Germinal center (tissue), 1 donor: ENCODE data around the gene FAM13C.
"Not testable (repeated sequence)": the region's sequence is repeated elsewhere in the genome, so short reads cannot be mapped to it uniquely, and the experiment has no call there.

Experiments
- DNase-seq: peaks from one replicate; pipeline ENCODE4 v3.0.0; 2012; ENCODE audit warnings: mixed read lengths, low spot score

The FAM13C gene

DNA sequence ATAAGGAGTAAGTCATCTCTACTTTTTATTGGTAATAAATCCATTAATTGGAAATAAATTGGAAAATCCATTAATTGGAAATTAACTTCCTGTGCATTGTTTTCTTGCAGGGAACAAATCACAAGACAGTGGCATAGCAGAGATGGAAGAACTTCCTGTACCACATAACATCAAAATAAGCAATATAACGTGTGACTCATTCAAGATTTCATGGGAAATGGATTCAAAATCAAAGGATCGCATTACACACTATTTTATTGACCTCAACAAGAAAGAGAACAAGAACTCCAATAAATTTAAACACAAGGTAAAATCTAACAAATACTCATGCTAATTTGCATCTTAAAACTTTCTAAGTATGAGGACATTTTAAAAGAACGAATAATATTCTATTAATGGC, 128.2 kb downstream of the FAM13C start:
- no peak for DNase-seq

DNA sequence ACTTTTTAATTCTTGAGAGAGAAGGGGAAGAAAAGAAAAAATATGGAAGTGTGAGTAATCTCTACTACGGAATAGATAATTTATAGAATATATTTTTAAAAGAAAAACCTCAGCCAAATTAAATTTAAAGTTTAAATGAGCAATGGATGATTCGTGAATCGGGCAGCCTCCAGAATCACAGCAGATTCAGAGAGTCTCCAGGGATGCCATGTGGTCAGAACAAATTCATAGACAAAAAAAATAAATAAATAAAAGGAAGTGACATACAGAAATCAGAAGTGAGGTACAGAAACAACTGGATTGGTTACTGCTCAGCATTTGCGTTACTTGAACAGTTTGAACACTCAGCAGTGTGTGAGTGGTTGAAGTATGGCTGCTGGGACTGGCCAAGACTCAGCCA, 132.9 kb downstream of the FAM13C start:
- DNase-seq = no peak

- no peak for DNase-seq
These were observed 135.1 kb downstream of the FAM13C start for GRCh38 chr10:59227136-59227673.

- DNase-seq = no peak
These were observed 137.1 kb downstream of the FAM13C start for GRCh38 chr10:59225211-59225610.

DNA sequence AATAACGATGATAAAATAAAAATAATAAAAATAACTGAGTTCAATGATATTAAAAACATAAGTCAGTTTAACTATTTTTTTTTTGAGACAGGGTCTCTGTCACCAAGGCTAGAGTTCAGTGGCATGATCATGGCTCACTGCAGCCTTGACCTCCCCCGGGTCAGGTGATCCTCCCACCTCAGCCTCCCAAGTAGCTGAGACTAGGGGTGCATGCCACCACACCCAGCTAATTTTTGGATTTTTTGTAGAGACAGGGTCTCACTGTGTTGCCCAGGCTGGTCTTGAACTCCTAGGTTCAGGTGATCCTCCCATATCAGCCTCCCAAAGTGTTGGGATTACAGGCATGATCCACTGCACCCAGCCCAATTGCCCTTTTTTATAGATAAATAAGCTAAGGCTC, 138.8 kb downstream of the FAM13C start:
- DNase-seq = not testable (repeated sequence)

GRCh38 chr10:59222788-59223187, 139.6 kb downstream of the FAM13C start:
- DNase-seq = no peak

DNA sequence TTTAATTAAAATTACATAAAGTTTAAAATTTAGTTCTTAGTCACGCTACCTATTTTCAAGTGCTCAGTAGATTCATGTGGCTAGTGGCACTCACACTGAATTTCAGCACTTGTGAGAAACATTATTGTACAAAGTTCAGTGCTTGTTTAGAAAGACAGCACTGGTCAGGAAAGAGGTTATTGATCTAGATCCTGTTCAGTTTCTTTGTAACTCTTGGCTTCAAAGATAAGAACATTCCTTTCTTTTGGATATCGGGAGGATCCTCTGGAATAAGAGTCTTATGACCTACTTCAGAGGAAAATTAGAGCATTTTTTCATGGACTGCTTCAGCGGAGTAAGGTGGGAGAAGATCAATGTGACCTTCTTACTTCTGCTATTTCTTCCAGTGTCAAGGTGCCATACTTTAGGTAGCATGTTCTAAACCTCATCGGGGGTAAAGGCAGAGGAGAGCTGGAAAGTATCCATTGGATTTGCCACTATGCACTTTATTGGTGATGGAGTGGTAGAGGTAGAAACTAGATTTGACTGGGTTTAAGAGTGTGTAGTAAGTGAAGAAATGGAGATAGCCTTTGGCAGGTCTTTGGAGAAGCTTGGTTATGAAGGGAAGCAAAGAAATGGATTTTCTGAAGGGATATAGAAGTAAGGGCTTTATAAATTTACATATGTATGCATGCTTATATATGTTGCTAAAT, 146.0 kb downstream of the FAM13C start:
- DNase-seq = no peak

- DNase-seq = no peak
These were observed 148.2 kb downstream of the FAM13C start for GRCh38 chr10:59214160-59214559.

GRCh38 chr10:59212301-59212798, 150.0 kb downstream of the FAM13C start:
- DNase-seq = no peak

DNA sequence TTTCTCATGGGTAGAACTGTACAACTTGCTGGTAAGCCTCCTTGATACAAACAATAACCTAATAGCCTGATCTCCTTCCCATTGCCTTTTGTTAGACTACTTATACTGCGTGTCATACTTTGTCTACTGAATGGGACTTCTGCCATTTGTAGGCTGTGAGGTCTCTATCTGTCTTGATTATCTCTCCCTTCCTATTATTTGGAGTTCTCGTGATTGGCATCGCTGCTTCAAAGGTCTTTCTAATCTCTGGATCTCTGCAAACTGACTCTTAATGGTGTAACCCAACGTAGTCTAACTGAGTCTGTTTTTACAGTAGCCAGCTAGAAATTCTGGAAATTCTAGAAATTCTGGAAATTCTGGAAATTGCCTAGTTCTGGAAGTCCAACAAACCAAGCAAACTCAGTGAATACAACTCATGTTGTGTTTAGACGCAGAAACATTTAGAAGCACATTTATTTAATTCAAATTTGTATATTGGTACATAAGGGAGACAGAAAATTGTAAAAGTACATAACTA, 156.1 kb downstream of the FAM13C start:
- DNase-seq = no peak
